Measurements from ENCODE around the gene CACNB1. TPM values are rescaled to one million over a fixed set of nuclear protein-coding genes. Genes with fewer than 3 reads are reported as not detected.

CACNB1 gene
- total and polyA plus RNA-seq, 2 of the 4 experiments (the other 2 are of a cell fraction) = 2.5 to 8.6 TPM

GRCh38 chr17:39193346-39193745 is 4.1 kb downstream of the CACNB1 start:
- H3K9ac ChIP-seq (ENCODE audit: low read depth, low read length) = no peak overlapping the region
- CTCF ChIA-PET = no interaction called here
- H2BK5ac ChIP-seq (ENCODE audit: low read depth, low read length, poor library complexity, severe bottlenecking) = no peak overlapping the region
- peaks cover 27% of the 10 kb centered on the region for H3K36me3 ChIP-seq (ENCODE audit: control insufficient read depth, insufficient read depth, low read length)
- H3K4me2 ChIP-seq (ENCODE audit: low read depth, low read length) = no peak overlapping the region
- no peaks in the 10 kb centered on the region for H3K27me3 ChIP-seq (ENCODE audit: control insufficient read depth, insufficient read depth, low read length)
- dilution Hi-C loops (cut with HindIII; ENCODE audit: low sequenced_read_pairs, unreplicated experiment) (no loop called here), in situ Hi-C loops (cut with MboI; ENCODE audit: low sequenced_read_pairs) (no loop called here), intact Hi-C loops (cut with micrococcal nuclease) (no loop called here)
- POLR2A ChIA-PET (ENCODE audit: unreplicated experiment) = no interaction called here
- no peak overlapping the region for H3K27ac ChIP-seq (ENCODE audit: insufficient read depth, low read length)
- H2BK20ac ChIP-seq (ENCODE audit: low read depth, low read length) = no peak overlapping the region
- peaks cover 19% of the 10 kb centered on the region for H3K4me1 ChIP-seq (ENCODE audit: control insufficient read depth, insufficient read depth, low read length)
- no peak overlapping the region for H3K14ac ChIP-seq (replicated peaks; ENCODE audit: low read depth, low read length)
- DNase-seq = no peak
- peak overlapping the region; percentile 85 for H2AK9ac ChIP-seq (replicated peaks; ENCODE audit: low read depth, low read length, poor library complexity)
- no peak overlapping the region for H2BK15ac ChIP-seq (ENCODE audit: low read depth, low read length)
- H4K20me1 ChIP-seq (ENCODE audit: insufficient read depth, low read length) = peaks cover 21% of the 10 kb centered on the region
- H3K9me1 ChIP-seq (ENCODE audit: insufficient read depth, low read length) = peaks cover 20% of the 10 kb centered on the region
- H4K5ac ChIP-seq (ENCODE audit: low read depth, low read length) = no peak overlapping the region
- no peak overlapping the region for H3K18ac ChIP-seq (ENCODE audit: low read depth, low read length)
- TF ChIP-seq RAD21 (IDR thresholded peaks at IDR 0.05; ENCODE audit: low read length) = no peak
- no peak for TF ChIP-seq CTCF (conservative IDR thresholded peaks at IDR 0.05; ENCODE audit: low read depth, low read length)
- TF ChIP-seq SMC3 (IDR thresholded peaks at IDR 0.05; ENCODE audit: low read depth, low read length) = no peak
- TF ChIP-seq MAFK (IDR thresholded peaks at IDR 0.05; ENCODE audit: low read depth, low read length) = no peak
- TF ChIP-seq BHLHE40 (IDR thresholded peaks at IDR 0.05; ENCODE audit: low read depth, low read length) = no peak
- no peak for TF ChIP-seq CEBPB (IDR thresholded peaks at IDR 0.05; ENCODE audit: low read depth, low read length)
- no peak for TF ChIP-seq MAZ (IDR thresholded peaks at IDR 0.05; ENCODE audit: borderline replicate concordance, low read depth, low read length)
- TF ChIP-seq RFX5 (IDR thresholded peaks at IDR 0.05; ENCODE audit: low read depth, low read length) = no peak
- no TSS peak for BruUV-seq (replicated peaks)
- no peak overlapping the region for H3K56ac ChIP-seq (ENCODE audit: extremely low read depth, insufficient read depth, low read length)
- H4K8ac ChIP-seq (ENCODE audit: low read depth in 2 of 2, low read length in 2 of 2) = no peak overlapping the region
- H3K4ac ChIP-seq (ENCODE audit: low read depth, low read length) = no peak overlapping the region
- H4K91ac ChIP-seq (ENCODE audit: insufficient read depth, low read depth, low read length) = no peak overlapping the region
- ATAC-seq (ENCODE audit: low read depth) = no peak
- H2AFZ ChIP-seq (replicated peaks; ENCODE audit: low read length, poor library complexity) = no peak overlapping the region
- peaks cover 29 to 54% of the 10 kb centered on the region in 2 experiments for H3K79me1 ChIP-seq (ENCODE audit: low read depth in 1 of 2, low read length in 2 of 2)
- no peaks in the 10 kb centered on the region for H3K9me3 ChIP-seq (ENCODE audit: control insufficient read depth, insufficient read depth, low read length)
- H2AK5ac ChIP-seq (ENCODE audit: low read depth, low read length) = no peak overlapping the region
- no peak overlapping the region for H3K4me3 ChIP-seq (ENCODE audit: insufficient read depth, low read depth, low read length)
- WGBS, 2 experiments (ENCODE audit: extremely low coverage in 2 of 2, insufficient read length in 1 of 2) = no CpG with 5 or more reads among the region's 10 CpGs
- no peak overlapping the region for H2BK120ac ChIP-seq (ENCODE audit: low read depth, low read length)
- H3K23ac ChIP-seq (ENCODE audit: low read depth, low read length) = no peak overlapping the region

All from IMR-90 (cell line).